Transverse colon (tissue), 4 donors: ENCODE data around the gene RORC. TPM values are rescaled to one million over a fixed set of nuclear protein-coding genes. Genes with fewer than 3 reads are reported as not detected.

Source experiments
- DNase-seq: peaks from one replicate; pipeline ENCODE4 v3.0.0-alpha.2; 2019
- H3K27ac ChIP-seq, 4 donors: fragments of 200-600 bp; sonication (generic); 2 replicates each; pipeline ENCODE4 v1.5.1; 2016 to 2018; ENCODE audit warnings: inconsistent platforms in 4 of 4
- H3K27me3 ChIP-seq: fragments of 200-600 bp; sonication (generic); 2 replicates; pipeline ENCODE4 v1.5.1; 2017; ENCODE audit warnings: inconsistent platforms
- H3K36me3 ChIP-seq, 4 donors: fragments of 200-600 bp; sonication (generic); 2 replicates each; pipeline ENCODE4 v1.5.1; 2017 to 2019; ENCODE audit warnings: inconsistent platforms in 4 of 4
- H3K4me1 ChIP-seq, 4 donors: fragments of 200-600 bp; sonication (generic); 2 replicates each; pipeline ENCODE4 v1.5.1; 2017 to 2020; ENCODE audit warnings: inconsistent platforms in 4 of 4
- H3K4me3 ChIP-seq, 4 donors: fragments of 200-600 bp; sonication (generic); 1 replicate in 1 of 4; 2 replicates in 3 of 4; pipeline versions ENCODE4 v1.5.1 to v1.6.1; 2017 to 2019; ENCODE audit warnings: inconsistent platforms in 4 of 4
- H3K9me3 ChIP-seq, 2 donors: fragments of 200-600 bp; sonication (generic); 2 replicates each; pipeline ENCODE4 v1.5.1; 2017 to 2019; ENCODE audit warnings: inconsistent platforms in 2 of 2
- EP300 ChIP-seq: sonication (generic); formaldehyde crosslinking; IDR thresholded peaks from one replicate; pipeline ENCODE4 v1.6.1; 2017; ENCODE audit warnings: antibody characterized with exemption, low read depth
- POLR2A ChIP-seq: fragments of 450-650 bp; IDR thresholded peaks from one replicate; pipeline ENCODE4 v1.6.1; 2016; ENCODE audit warnings: antibody characterized with exemption, mild to moderate bottlenecking, moderate library complexity
- POLR2AphosphoS5 ChIP-seq, 3 donors: sonication (generic); formaldehyde crosslinking; IDR thresholded peaks; one replicate each; pipeline ENCODE4 v1.6.1; 2016; ENCODE audit warnings: antibody characterized with exemption in 3 of 3
- WGBS, 2 donors: methylation state at CpG; one replicate each; pipeline ENCODE4 v1.1.5; 2018; ENCODE audit warnings: low coverage in 1 of 2; 5-methylcytosine and 5-hydroxymethylcytosine counted together
- in situ Hi-C, 4 donors: fragments of 200-750 bp; cut with MboI; loops; one replicate each; pipeline versions ENCODE4 v1.15.0 to v1.15.1; 2017; ENCODE audit warnings: low sequenced_read_pairs in 3 of 4, low pct_ligation_motif_present in 1 of 4, low pct_unique_long_range_greater_than_20kb in 1 of 4
- intact Hi-C: fragments of 100-400 bp; cut with DNase I; formaldehyde crosslinking; loops from one replicate; pipeline ENCODE4 v1.15.1; 2023; ENCODE audit warnings: low total_unique reads
- total RNA-seq, 4 donors: library from RNA; depleted of rRNA; stranded (reverse); fragments of >200 nt; gene quantifications; one replicate each; pipeline ENCODE4 v1.1.0, GENCODE V29; 2016
- TF ChIP-seq, protein P1 (sequence below), 5 experiments: fragments of 200-600 bp in 3 of 5; fragments of 450-650 bp in 2 of 5; sonication (generic) in 3 of 5; IDR thresholded peaks; 1 replicate in 2 of 5; 2 replicates in 3 of 5; pipeline ENCODE4 v1.5.1; 2016 to 2017; ENCODE audit warnings: antibody characterized with exemption in 5 of 5, inconsistent platforms in 3 of 5, mild to moderate bottlenecking in 2 of 5, moderate library complexity in 1 of 5

Gene RORC
- total RNA-seq, 4 donors from 2014 or later: 3.4 to 34.3 (median 32.0) TPM

DNA sequence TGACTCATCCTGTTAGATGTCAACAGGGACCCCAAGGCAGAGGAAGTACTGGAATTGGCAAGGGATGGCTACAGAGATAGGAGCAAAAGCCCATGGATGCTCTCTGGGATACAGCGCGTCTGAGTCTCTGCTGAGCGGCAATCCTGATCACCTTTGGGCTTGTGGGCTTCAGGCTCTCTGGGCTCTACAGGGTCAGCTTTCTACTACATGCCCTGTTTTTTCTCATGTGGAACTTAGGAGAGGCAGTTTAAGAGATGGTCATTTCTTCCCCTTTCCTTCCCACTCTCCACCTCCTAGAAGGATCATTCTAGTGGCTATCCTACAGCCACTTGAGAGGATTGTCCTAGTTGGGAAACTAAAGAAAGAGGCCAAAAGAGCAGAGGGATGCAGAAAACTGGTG is 27.7 kb downstream of the RORC start:
- WGBS, 2 donors: 98% methylated on average over 3 of the region's 3 CpGs; no CpG with 5 or more reads in 1 of the 2 donors
- Histone ChIP-seq H3K27ac (no peak overlapping the region), H3K4me3 (no peak overlapping the region), H3K9me3 (no peaks in the 10 kb centered on the region), H3K27me3 (peaks cover 3% of the 10 kb centered on the region), H3K36me3 (no peaks in the 10 kb centered on the region), H3K4me1 (no peaks in the 10 kb centered on the region)
- DNase-seq: no peak
- intact Hi-C loops (no loop called here), in situ Hi-C loops (no loop called here)
- TF ChIP-seq EP300 (no peak), POLR2A (no peak), POLR2AphosphoS5 (IDR thresholded peaks at IDR 0.05) (no peak)
- TF ChIP-seq, protein P1, sequence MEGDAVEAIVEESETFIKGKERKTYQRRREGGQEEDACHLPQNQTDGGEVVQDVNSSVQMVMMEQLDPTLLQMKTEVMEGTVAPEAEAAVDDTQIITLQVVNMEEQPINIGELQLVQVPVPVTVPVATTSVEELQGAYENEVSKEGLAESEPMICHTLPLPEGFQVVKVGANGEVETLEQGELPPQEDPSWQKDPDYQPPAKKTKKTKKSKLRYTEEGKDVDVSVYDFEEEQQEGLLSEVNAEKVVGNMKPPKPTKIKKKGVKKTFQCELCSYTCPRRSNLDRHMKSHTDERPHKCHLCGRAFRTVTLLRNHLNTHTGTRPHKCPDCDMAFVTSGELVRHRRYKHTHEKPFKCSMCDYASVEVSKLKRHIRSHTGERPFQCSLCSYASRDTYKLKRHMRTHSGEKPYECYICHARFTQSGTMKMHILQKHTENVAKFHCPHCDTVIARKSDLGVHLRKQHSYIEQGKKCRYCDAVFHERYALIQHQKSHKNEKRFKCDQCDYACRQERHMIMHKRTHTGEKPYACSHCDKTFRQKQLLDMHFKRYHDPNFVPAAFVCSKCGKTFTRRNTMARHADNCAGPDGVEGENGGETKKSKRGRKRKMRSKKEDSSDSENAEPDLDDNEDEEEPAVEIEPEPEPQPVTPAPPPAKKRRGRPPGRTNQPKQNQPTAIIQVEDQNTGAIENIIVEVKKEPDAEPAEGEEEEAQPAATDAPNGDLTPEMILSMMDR (IDR thresholded peaks at IDR 0.05): no peak

DNA sequence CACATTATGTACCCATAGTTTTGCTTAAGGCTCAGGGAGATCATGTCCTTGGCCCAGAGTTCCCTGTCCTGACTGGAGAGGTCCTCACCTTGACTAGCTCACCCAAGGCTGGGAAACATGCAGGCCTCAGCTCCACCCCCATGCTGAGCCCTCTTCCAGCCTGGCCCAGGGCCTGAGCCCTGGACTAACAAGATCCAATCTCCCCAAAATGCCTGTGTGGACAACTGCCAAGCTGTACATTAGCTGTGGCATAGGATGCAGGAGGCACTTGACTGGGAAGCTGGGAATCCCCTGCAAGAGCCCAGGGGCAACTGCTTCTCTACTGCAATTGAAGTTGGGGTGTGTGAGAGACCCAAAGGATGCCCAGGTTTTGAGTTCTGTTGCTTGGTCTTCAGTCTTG is 28.4 kb downstream of the RORC start:
- no peak for DNase-seq
- TF ChIP-seq POLR2AphosphoS5 (IDR thresholded peaks at IDR 0.05): no peak
- no peak for TF ChIP-seq POLR2A
- TF ChIP-seq EP300: no peak
- TF ChIP-seq, protein P1 (IDR thresholded peaks at IDR 0.05): no peak
- in situ Hi-C loops: no loop called here

DNA sequence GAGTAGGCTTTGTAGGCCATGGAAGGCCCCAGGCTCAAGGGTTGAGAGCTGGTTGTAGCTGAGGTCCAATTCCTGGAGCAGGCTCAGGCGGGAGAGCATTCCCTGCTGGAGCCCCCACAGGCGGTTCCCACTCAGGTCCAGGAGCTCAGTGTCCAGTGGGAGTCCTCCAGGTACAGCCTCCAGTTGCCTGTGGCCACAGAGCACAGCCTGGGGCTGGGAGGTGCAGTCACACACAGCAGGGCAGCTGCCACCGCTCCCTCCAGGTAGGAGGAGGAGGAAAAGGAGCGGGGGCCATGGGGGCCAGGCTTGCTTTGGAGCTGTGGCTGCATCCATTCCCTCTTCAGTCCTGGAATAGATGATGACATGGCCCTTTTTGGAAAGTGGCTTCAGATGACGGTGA is 29.2 kb downstream of the RORC start:
- no peak overlapping the region for H3K4me3 ChIP-seq
- in situ Hi-C loops: no loop called here
- WGBS, 2 donors: 96 to 100% methylated on average over 1 to 5 of the region's 5 CpGs
- intact Hi-C loops: no loop called here
- H3K27ac ChIP-seq: no peak overlapping the region
- DNase-seq: no peak
- TF ChIP-seq, protein P1 (IDR thresholded peaks at IDR 0.05): no peak
- TF ChIP-seq EP300: no peak
- no peak for TF ChIP-seq POLR2AphosphoS5 (IDR thresholded peaks at IDR 0.05)
- TF ChIP-seq POLR2A: no peak
- peaks cover 3% of the 10 kb centered on the region for H3K27me3 ChIP-seq
- no peaks in the 10 kb centered on the region for H3K4me1 ChIP-seq
- no peaks in the 10 kb centered on the region for H3K36me3 ChIP-seq
- no peaks in the 10 kb centered on the region for H3K9me3 ChIP-seq

More for the DNA sequence above, 28.4 kb downstream of the RORC start:
- Histone ChIP-seq H3K27ac (no peak overlapping the region), H3K27me3 (peaks cover 3% of the 10 kb centered on the region), H3K4me1 (no peaks in the 10 kb centered on the region), H3K4me3 (no peak overlapping the region), H3K9me3 (no peaks in the 10 kb centered on the region), H3K36me3 (no peaks in the 10 kb centered on the region)
- intact Hi-C loops: no loop called here

DNA sequence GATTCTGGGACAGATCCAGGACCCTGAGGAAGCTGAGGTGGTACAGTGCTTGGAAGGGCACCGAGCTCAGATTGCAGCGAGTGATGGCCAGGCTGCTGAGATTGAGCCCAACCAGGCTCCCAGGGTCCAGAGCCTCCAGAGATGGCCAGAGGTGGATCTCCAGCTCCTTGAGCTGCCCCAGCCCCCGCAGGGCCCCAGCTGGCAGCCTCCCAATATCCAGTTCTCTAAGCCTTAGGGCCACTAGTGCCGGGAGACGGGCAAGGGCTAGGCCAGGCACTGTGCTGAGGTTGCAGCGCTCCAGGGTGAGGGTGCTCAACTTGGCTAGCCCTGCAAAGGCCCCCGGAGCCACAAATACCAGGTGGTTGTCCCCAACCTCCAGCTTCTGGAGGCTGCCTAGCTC is 29.8 kb downstream of the RORC start:
- 92% methylated on average over 7 of the region's 7 CpGs; no CpG with 5 or more reads in 1 of the 2 donors for WGBS, 2 donors
- in situ Hi-C loops (no loop called here), intact Hi-C loops (no loop called here)
- Histone ChIP-seq H3K27ac (no peak overlapping the region), H3K4me3 (no peak overlapping the region), H3K4me1 (no peaks in the 10 kb centered on the region), H3K27me3 (peaks cover 3% of the 10 kb centered on the region), H3K9me3 (no peaks in the 10 kb centered on the region), H3K36me3 (no peaks in the 10 kb centered on the region)
- no peak for DNase-seq
- no peak for TF ChIP-seq EP300
- TF ChIP-seq, protein P1 (IDR thresholded peaks at IDR 0.05): no peak
- TF ChIP-seq POLR2AphosphoS5 (IDR thresholded peaks at IDR 0.05): no peak
- no peak for TF ChIP-seq POLR2A
